Stomach (tissue), 4 donors: ENCODE results near the gene IRF5.

Source experiments
- POLR2A ChIP-seq, 4 donors: fragments of 450-650 bp; IDR thresholded peaks; one replicate each; pipeline ENCODE4 v1.6.1; 2016; ENCODE audit warnings: antibody characterized with exemption in 4 of 4, control low read depth in 2 of 4, mild to moderate bottlenecking in 1 of 4, moderate library complexity in 1 of 4
- TF ChIP-seq, protein P1 (sequence below), 7 experiments: fragments of 450-650 bp in 4 of 7; fragments of 200-600 bp in 3 of 7; sonication (generic) in 3 of 7; IDR thresholded peaks; one replicate each; pipeline ENCODE4 v1.5.1; 2016 to 2019; ENCODE audit warnings: antibody characterized with exemption in 7 of 7, control low read depth in 2 of 7, mild to moderate bottlenecking in 1 of 7

GRCh38 chr7:128933180-128933891, 4.4 kb upstream of the IRF5 start:
- TF ChIP-seq POLR2A (IDR thresholded peaks at IDR 0.05), result no peak
- TF ChIP-seq, protein P1, sequence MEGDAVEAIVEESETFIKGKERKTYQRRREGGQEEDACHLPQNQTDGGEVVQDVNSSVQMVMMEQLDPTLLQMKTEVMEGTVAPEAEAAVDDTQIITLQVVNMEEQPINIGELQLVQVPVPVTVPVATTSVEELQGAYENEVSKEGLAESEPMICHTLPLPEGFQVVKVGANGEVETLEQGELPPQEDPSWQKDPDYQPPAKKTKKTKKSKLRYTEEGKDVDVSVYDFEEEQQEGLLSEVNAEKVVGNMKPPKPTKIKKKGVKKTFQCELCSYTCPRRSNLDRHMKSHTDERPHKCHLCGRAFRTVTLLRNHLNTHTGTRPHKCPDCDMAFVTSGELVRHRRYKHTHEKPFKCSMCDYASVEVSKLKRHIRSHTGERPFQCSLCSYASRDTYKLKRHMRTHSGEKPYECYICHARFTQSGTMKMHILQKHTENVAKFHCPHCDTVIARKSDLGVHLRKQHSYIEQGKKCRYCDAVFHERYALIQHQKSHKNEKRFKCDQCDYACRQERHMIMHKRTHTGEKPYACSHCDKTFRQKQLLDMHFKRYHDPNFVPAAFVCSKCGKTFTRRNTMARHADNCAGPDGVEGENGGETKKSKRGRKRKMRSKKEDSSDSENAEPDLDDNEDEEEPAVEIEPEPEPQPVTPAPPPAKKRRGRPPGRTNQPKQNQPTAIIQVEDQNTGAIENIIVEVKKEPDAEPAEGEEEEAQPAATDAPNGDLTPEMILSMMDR (IDR thresholded peaks at IDR 0.05), result no peak
